NB4 (cell line): ENCODE data around the gene HLA-DPA1.

Experiments used
- CTCF ChIP-seq: IDR thresholded peaks from one replicate; pipeline ENCODE4 v1.5.1; 2012; ENCODE audit warnings: low read depth, low read length
- MYC ChIP-seq: IDR thresholded peaks from 2 replicates; pipeline ENCODE4 v1.6.1; 2011; ENCODE audit warnings: low read depth, low read length
- POLR2A ChIP-seq: IDR thresholded peaks from 2 replicates; pipeline ENCODE4 v1.6.1; 2011; ENCODE audit warnings: mild to moderate bottlenecking; ENCODE audit not compliant: insufficient read length; ENCODE audit errors: extremely low read depth
- TF ChIP-seq, protein P1 (sequence below): IDR thresholded peaks from 2 replicates; pipeline ENCODE4 v1.6.1; 2011; ENCODE audit warnings: low read depth, low read length

GRCh38 chr6:33015798-33016197 lies 57.7 kb downstream of the HLA-DPA1 start:
- no peak for TF ChIP-seq CTCF
- TF ChIP-seq, protein P1, sequence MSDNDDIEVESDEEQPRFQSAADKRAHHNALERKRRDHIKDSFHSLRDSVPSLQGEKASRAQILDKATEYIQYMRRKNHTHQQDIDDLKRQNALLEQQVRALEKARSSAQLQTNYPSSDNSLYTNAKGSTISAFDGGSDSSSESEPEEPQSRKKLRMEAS = no peak
- TF ChIP-seq POLR2A = no peak
- TF ChIP-seq MYC = no peak
